Cardiac ventricle fibroblast (primary cell): ENCODE results near the gene PPP2CA. TPM values are rescaled to one million over a fixed set of nuclear protein-coding genes. Genes with fewer than 3 reads are reported as not detected.

Experiments used
- total RNA-seq: library from RNA; depleted of rRNA; stranded (reverse); fragments of >200 nt; gene quantifications from 2 replicates; pipeline ENCODE4 v1.2.3, GENCODE V29; 2015

The PPP2CA gene
- 97.2 and 127 TPM in 2 replicates for total RNA-seq

DNA sequence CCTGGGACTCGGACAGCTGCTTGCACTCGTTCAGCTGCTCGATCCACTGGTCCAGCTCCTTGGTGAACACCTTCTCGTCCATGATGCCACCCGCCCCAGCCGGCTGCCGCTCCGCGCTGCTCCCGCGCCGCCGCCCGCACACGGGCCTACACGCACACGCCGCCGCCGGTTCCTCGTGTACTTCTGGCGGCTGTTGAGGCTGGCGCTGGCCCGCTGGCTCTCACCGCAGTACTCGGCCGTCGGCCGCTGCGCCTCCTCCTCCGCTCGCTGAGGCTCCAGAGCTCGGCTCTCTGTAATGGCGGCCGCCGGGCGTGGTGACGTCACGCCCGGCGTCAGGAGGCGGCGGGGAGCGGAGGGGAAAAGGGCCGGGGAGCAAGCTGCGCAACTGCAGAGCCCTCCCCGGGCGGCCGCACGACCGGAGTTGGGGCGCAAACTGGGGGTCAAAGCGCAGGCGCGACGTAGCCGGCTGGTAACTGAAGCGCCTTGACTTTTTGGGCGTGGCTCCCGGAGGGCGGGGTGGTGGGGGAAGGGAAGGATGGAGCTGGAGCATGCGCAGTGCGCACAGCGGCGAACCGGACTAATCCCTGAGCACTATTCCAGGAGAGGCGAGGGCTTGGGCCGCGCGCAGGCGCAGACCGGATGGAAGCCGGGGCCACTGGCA lies at the start of gene PPP2CA:
Gene PPP2CA, minus strand, starts transcription at position 294 of the 661 bp plus-strand sequence. Its CDS starts 212 bp downstream, at position 82.

DNA sequence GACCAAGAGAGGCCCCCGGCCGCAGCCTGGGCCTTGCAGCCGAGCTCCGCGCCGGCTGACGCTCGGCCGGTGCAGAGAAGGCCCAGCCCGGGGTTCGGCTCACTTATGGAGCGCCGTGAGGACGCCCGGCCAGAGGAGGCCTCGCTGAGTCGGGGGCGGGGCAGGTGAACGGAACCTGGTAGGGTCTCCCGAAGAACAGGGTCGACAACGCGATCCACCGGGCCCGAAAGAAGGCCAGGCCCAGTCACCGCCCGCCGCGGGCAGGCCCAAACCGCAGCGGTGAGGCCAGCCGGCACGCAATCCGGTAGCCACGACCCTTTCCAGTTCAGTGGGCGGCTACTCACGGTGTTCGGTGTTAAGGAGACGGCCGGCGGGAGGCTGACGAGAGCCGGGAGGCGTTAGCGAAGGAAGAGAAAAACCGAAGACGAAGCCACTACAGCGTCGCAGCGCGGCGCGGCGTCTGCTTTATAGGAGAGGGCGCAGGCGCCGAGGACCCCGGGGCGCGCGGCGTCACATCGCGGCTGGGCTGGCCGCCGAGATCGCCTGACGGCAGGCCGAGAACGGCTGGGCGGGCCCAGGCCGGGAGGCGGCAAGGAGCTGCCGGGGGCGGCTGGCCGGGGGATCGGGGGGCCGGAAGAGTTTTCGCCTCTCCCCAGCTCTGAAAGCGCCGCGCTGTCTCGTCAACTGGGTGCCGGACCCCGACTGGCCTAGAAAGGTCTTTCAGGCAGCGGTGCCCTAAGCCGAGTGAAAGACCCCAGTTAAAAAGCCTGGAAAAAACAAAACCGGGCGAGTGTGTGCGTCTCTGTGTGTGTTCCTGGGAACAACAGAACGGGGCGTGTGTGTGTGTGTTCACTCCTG lies 49.1 kb downstream of the PPP2CA start, which contains the start of gene SKP1:
Gene SKP1, minus strand, starts transcription at position 440 of the 858 bp plus-strand sequence. CDS start 2,928 bp downstream, outside the sequence.

Other genes starting within 250 kb of the PPP2CA start
- 197 and 210 TPM in 2 replicates for gene VDAC1, start 221.1 kb downstream of the PPP2CA start, total RNA-seq
- 0.34 and 0.62 TPM in 2 replicates for gene TCF7, start 111.4 kb downstream of the PPP2CA start, total RNA-seq
- 277 TPM in 2 replicates for gene SKP1, start 49.1 kb downstream of the PPP2CA start, total RNA-seq
- 1.7 and 4.4 TPM in 2 replicates for gene CDKL3, start 141.1 kb upstream of the PPP2CA start, total RNA-seq
- gene UBE2B, start 145.5 kb upstream of the PPP2CA start, total RNA-seq: 29.4 and 47.8 TPM in 2 replicates
- gene CDKN2AIPNL, start 185.8 kb upstream of the PPP2CA start, total RNA-seq: 14.3 and 15.4 TPM in 2 replicates